SK-N-SH treated with all-trans-retinoic acid at 6 μM for 48 hours (cell line): ENCODE results near the gene TFPI2.

ENCODE experiments used
- ATAC-seq: fragments of 200-7000 bp; cut with Tn5 transposase; 3 replicates; pipeline ENCODE4 v1.9.1; 2020; ENCODE audit warnings: mild to moderate bottlenecking, moderate library complexity
- ARNTL ChIP-seq: fragments of 450-650 bp; formaldehyde crosslinking; IDR thresholded peaks from 2 replicates; pipeline ENCODE4 v1.5.0; 2020; ENCODE audit warnings: low read depth, mild to moderate bottlenecking, moderate library complexity, borderline replicate concordance
- BACH2 ChIP-seq: fragments of 250-450 bp; sonication (Bioruptor Pico); IDR thresholded peaks from 2 replicates; pipeline ENCODE4 v1.9.0; 2021; ENCODE audit warnings: mild to moderate bottlenecking, borderline replicate concordance
- CREB5 ChIP-seq: fragments of 250-450 bp; sonication (Bioruptor Pico); IDR thresholded peaks from 2 replicates; pipeline ENCODE4 v1.5.1; 2020; ENCODE audit warnings: low read depth, mild to moderate bottlenecking, moderate library complexity
- CSDC2 ChIP-seq: fragments of 250-450 bp; sonication (Bioruptor Pico); IDR thresholded peaks from 2 replicates; pipeline ENCODE4 v1.5.0; 2020; ENCODE audit warnings: mild to moderate bottlenecking, moderate library complexity
- CSRNP3 ChIP-seq: fragments of 250-450 bp; sonication (Bioruptor Pico); IDR thresholded peaks from 2 replicates; pipeline ENCODE4 v1.5.1; 2021; ENCODE audit warnings: mild to moderate bottlenecking, moderate library complexity
- ESRRG ChIP-seq: fragments of 250-450 bp; sonication (Bioruptor Pico); IDR thresholded peaks from 2 replicates; pipeline ENCODE4 v1.6.1; 2021; ENCODE audit warnings: mild to moderate bottlenecking
- GLIS3 ChIP-seq: fragments of 250-450 bp; sonication (Bioruptor Pico); IDR thresholded peaks from 2 replicates; pipeline ENCODE4 v1.5.0; 2020; ENCODE audit warnings: mild to moderate bottlenecking, moderate library complexity
- ISL1 ChIP-seq: fragments of 250-450 bp; sonication (Bioruptor Pico); IDR thresholded peaks from 2 replicates; pipeline ENCODE4 v2.1.2; 2022; ENCODE audit warnings: mild to moderate bottlenecking, moderate library complexity
- OSR1 ChIP-seq: fragments of 250-450 bp; sonication (Bioruptor Pico); IDR thresholded peaks from 2 replicates; pipeline ENCODE4 v1.8.0; 2022; ENCODE audit warnings: moderate library complexity, mild to moderate bottlenecking, inconsistent platforms
- PPARA ChIP-seq: fragments of 250-450 bp; sonication (Bioruptor Pico); IDR thresholded peaks from 2 replicates; pipeline ENCODE4 v1.5.0; 2020; ENCODE audit warnings: mild to moderate bottlenecking, borderline replicate concordance
- RARB ChIP-seq: fragments of 250-450 bp; sonication (Bioruptor Pico); IDR thresholded peaks from 2 replicates; pipeline ENCODE4 v1.8.0; 2021; ENCODE audit warnings: mild to moderate bottlenecking, moderate library complexity
- SNAI2 ChIP-seq: fragments of 250-450 bp; sonication (Bioruptor Pico); IDR thresholded peaks from 2 replicates; pipeline ENCODE4 v1.5.0; 2020; ENCODE audit warnings: mild to moderate bottlenecking, moderate library complexity
- TCF4 ChIP-seq: fragments of 250-450 bp; sonication (Bioruptor Pico); IDR thresholded peaks from 2 replicates; pipeline ENCODE4 v1.8.0; 2021; ENCODE audit warnings: mild to moderate bottlenecking, moderate library complexity, borderline replicate concordance
- TOX ChIP-seq: fragments of 250-450 bp; sonication (Bioruptor Pico); IDR thresholded peaks from 2 replicates; pipeline ENCODE4 v1.8.0; 2021; ENCODE audit warnings: mild to moderate bottlenecking, moderate library complexity, borderline replicate concordance
- TSHZ2 ChIP-seq: fragments of 250-450 bp; sonication (Bioruptor Pico); IDR thresholded peaks from 2 replicates; pipeline ENCODE4 v1.5.0; 2020; ENCODE audit warnings: mild to moderate bottlenecking, moderate library complexity
- ZC3H10 ChIP-seq: fragments of 250-450 bp; sonication (Bioruptor Pico); IDR thresholded peaks from 2 replicates; pipeline ENCODE4 v1.5.1; 2021; ENCODE audit warnings: mild to moderate bottlenecking, moderate library complexity
- ZFP3 ChIP-seq: fragments of 250-450 bp; sonication (Bioruptor Pico); IDR thresholded peaks from 2 replicates; pipeline ENCODE4 v1.5.0; 2020; ENCODE audit warnings: mild to moderate bottlenecking, moderate library complexity
- ZNF565 ChIP-seq: fragments of 450-650 bp; formaldehyde crosslinking; conservative IDR thresholded peaks from 2 replicates; pipeline ENCODE4 v1.5.0; 2020; ENCODE audit warnings: low read depth, mild to moderate bottlenecking, moderate library complexity
- ZNF70 ChIP-seq: fragments of 450-650 bp; formaldehyde crosslinking; IDR thresholded peaks from 2 replicates; pipeline ENCODE4 v1.5.0; 2020; ENCODE audit warnings: mild to moderate bottlenecking, moderate library complexity
- ZNF8 ChIP-seq: fragments of 450-650 bp; formaldehyde crosslinking; IDR thresholded peaks from 2 replicates; pipeline ENCODE4 v1.5.0; 2020; ENCODE audit warnings: mild to moderate bottlenecking, moderate library complexity
- TF ChIP-seq, protein P1 (sequence below): fragments of 250-450 bp; sonication (Bioruptor Pico); IDR thresholded peaks from 2 replicates; pipeline ENCODE4 v1.8.0; 2020; ENCODE audit warnings: mild to moderate bottlenecking, moderate library complexity, borderline replicate concordance

Gene TFPI2

DNA sequence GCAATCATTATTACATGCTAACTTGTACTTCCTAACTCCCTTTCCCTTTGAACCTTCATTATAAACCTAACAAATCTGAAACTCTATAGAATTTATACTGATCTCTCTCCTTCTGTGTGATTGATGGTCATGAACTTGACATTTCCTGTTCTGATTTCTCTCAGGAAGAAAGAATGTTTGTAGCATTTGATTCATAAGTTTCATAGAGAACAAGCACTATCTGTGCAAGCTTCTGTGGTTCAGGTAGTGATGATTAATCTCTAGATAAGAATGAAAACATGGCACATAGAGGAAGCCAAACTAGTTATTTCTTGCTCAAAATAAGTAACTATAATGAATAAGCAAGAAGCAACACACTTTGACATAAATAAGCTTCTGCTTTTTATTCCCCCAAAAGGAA, 34.2 kb downstream of the TFPI2 start:
- TF ChIP-seq TOX (CRISPR knock-in tag) = peak; percentile 53; the same call in 1 of the 2 replicates
- peak; percentile 58; the same call in 1 of the 2 replicates for TF ChIP-seq ZC3H10 (CRISPR knock-in tag)
- TF ChIP-seq ISL1 (CRISPR knock-in tag) = 0 out of 2 replicates have a peak, but pooled peaks have one; percentile 24
- TF ChIP-seq CSRNP3 (CRISPR knock-in tag) = no peak
- TF ChIP-seq, all 23 proteins: peak for 3

GRCh38 chr7:93855797-93856196, 34.8 kb downstream of the TFPI2 start:
- TF ChIP-seq OSR1 (CRISPR knock-in tag) (no peak), TOX (CRISPR knock-in tag) (no peak), CSDC2 (CRISPR knock-in tag) (no peak), CREB5 (no peak), TCF4 (no peak), BACH2 (CRISPR knock-in tag) (no peak), TSHZ2 (no peak), ZNF70 (CRISPR knock-in tag) (no peak), ZNF565 (CRISPR knock-in tag) (no peak), GLIS3 (CRISPR knock-in tag) (no peak), PPARA (CRISPR knock-in tag) (no peak), ZNF8 (CRISPR knock-in tag) (no peak), ZFP3 (CRISPR knock-in tag) (no peak), ZC3H10 (CRISPR knock-in tag) (no peak)
- no peak for ATAC-seq

More for the DNA sequence above, 34.2 kb downstream of the TFPI2 start:
- ATAC-seq = peak; percentile 25; the same call in 1 of the 3 replicates

- ATAC-seq = no peak
These were observed 36.1 kb downstream of the TFPI2 start for GRCh38 chr7:93854480-93854879.

GRCh38 chr7:93851536-93851935, 39.0 kb downstream of the TFPI2 start:
- peak; percentile 60 for ATAC-seq
- TF ChIP-seq PPARA (CRISPR knock-in tag) (no peak), OSR1 (CRISPR knock-in tag) (no peak), ZNF8 (CRISPR knock-in tag) (no peak), ISL1 (CRISPR knock-in tag) (no peak), CREB5 (no peak), ZNF565 (CRISPR knock-in tag) (no peak), GLIS3 (CRISPR knock-in tag) (no peak), ZFP3 (CRISPR knock-in tag) (no peak), ARNTL (CRISPR knock-in tag) (no peak), CSRNP3 (CRISPR knock-in tag) (no peak), RARB (CRISPR knock-in tag) (no peak), TCF4 (no peak), TSHZ2 (no peak), ESRRG (CRISPR knock-in tag) (no peak), BACH2 (CRISPR knock-in tag) (no peak), SNAI2 (CRISPR knock-in tag) (no peak)
- TF ChIP-seq, protein P1, sequence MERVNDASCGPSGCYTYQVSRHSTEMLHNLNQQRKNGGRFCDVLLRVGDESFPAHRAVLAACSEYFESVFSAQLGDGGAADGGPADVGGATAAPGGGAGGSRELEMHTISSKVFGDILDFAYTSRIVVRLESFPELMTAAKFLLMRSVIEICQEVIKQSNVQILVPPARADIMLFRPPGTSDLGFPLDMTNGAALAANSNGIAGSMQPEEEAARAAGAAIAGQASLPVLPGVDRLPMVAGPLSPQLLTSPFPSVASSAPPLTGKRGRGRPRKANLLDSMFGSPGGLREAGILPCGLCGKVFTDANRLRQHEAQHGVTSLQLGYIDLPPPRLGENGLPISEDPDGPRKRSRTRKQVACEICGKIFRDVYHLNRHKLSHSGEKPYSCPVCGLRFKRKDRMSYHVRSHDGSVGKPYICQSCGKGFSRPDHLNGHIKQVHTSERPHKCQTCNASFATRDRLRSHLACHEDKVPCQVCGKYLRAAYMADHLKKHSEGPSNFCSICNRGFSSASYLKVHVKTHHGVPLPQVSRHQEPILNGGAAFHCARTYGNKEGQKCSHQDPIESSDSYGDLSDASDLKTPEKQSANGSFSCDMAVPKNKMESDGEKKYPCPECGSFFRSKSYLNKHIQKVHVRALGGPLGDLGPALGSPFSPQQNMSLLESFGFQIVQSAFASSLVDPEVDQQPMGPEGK (CRISPR knock-in tag) = no peak

More at GRCh38 chr7:93854480-93854879, 36.1 kb downstream of the TFPI2 start:
- TF ChIP-seq ZNF8 (CRISPR knock-in tag) = no peak
